ENCODE measurements around the gene ENTREP3.

The ENTREP3 gene

GRCh38 chr1:155205969-155206593, 49.2 kb downstream of the ENTREP3 start:
- FAIRE-seq (no peak), DNase-seq (ENCODE audit: insufficient read length, low spot score) (no peak)

- FAIRE-seq (no peak), DNase-seq (ENCODE audit: insufficient read length, low spot score) (no peak)
Measured at GRCh38 chr1:155205035-155205434, 50.2 kb downstream of the ENTREP3 start.

GRCh38 chr1:155202731-155203515, 52.4 kb downstream of the ENTREP3 start:
- FAIRE-seq (no peak), DNase-seq (ENCODE audit: insufficient read length, low spot score) (no peak)

GRCh38 chr1:155202198-155202597, 53.1 kb downstream of the ENTREP3 start:
- FAIRE-seq (no peak), DNase-seq (ENCODE audit: insufficient read length, low spot score) (no peak)

GRCh38 chr1:155200920-155201319, 54.4 kb downstream of the ENTREP3 start:
- no peak for FAIRE-seq
- no peak for DNase-seq (ENCODE audit: insufficient read length, low spot score)

GRCh38 chr1:155199792-155200191, 55.5 kb downstream of the ENTREP3 start:
- FAIRE-seq (no peak), DNase-seq (ENCODE audit: insufficient read length, low spot score) (no peak)

GRCh38 chr1:155198547-155198906, 56.8 kb downstream of the ENTREP3 start:
- DNase-seq (ENCODE audit: insufficient read length, low spot score) (no peak), FAIRE-seq (no peak)

- no peak for FAIRE-seq
Measured at GRCh38 chr1:155197901-155198546, 57.3 kb downstream of the ENTREP3 start.

More at GRCh38 chr1:155197901-155198546, 57.3 kb downstream of the ENTREP3 start:
- no peak for DNase-seq (ENCODE audit: insufficient read length, low spot score)

Measured in HTR-8/SVneo (cell line).